GM21717 (cell line): ENCODE measurements around the gene SLC25A17.
"Not testable (repeated sequence)": the region's sequence is repeated elsewhere in the genome, so short reads cannot be mapped to it uniquely, and the experiment has no call there.

ENCODE experiments used
- ATAC-seq: cut with Tn5 transposase; IDR thresholded peaks from one replicate; pipeline ENCODE4 v1.9.1; 2021; ENCODE audit warnings: mild to moderate bottlenecking, moderate library complexity; ENCODE audit not compliant: unreplicated experiment

Gene SLC25A17

DNA sequence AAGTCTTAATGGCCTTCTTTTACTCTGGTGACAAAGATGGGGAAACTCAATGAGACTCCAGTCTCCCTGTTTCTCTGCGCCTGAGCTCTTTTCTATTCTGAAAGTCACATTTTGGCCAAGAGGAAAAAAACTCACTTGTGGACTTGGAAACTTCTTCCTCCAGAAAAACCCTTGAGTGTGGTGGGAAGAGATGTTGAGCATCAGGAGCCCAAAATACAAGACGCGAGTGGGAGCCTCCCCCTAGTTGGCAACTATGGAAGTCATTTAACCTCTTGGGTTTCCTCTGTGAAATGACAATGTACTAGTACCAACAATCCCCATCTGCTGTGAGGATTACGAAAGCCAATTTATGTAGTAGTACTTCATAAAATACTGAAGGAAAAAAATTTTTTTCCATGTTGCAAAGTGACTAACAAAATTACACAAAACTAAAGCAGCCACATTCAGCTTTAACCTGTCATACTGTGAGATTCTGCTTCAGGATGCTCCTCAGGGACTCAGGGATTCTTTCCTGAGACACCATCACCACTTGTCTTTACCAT, 524 bp upstream of the SLC25A17 start:
- no peak for ATAC-seq

DNA sequence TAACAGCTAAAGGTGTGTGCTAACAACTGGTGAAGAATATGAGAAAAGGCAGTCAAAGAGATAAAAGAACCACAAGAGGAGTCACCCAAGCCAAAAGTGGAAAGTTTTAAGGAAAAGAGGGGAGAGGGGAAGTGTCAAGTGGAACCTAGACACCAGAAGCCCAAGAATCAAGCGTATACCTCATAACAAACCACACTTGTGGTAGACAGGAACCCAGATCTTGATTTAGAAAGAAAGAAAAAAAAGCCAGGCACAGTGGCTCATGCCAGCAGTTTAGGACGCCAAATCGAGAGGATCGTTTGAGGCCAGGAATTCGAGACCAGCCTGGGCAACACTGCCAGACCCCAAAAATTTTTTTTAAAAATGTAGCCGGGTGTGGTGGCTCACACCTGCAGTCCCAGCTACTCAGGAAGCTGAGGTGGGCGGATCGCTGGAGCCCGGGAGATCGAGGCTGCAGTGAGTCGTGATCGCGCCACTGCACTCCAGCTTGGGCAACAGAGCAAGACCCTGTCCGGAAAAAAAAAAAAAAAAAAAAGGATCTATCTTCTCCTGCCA, 877 bp downstream of the SLC25A17 start:
- ATAC-seq: peak; percentile 9

DNA sequence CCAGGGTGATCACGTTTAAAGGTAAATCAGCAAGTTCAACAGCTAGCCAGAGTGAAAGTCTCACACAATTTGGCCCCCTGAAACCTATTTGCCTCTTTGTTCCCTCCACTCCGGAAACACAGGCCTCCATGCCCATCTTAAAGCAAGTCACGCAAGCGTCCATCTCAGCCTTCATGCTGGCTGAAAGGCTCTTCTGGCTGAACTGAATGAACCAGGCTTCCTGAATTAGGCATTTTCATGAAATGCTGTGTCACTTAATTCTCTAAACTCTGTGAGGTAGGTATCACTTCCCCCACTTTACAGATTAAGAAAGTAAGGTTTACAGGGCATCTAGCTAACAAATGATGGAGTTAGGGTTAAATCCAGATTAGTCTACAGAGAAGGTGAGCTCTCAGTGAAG, 1.4 kb downstream of the SLC25A17 start:
- no peak for ATAC-seq

DNA sequence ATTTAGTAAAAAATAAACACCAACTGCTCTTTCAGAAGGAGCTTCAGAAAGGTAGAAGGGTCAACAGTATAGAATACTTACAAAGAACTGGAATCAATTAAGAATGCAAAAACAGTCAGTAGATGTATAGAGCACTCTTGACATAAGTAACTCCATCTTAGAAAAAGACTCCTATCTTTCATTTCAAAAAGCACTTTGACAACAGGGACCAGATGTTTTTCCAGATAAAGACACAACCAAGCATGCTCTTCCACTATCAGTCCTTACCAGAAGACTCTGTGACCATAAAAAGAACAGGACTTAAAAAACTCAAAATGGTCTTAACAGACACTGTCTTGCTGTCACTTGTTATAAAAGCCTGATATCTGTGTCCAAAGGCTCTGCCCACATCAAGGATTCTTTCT, 5.2 kb downstream of the SLC25A17 start:
- no peak for ATAC-seq

DNA sequence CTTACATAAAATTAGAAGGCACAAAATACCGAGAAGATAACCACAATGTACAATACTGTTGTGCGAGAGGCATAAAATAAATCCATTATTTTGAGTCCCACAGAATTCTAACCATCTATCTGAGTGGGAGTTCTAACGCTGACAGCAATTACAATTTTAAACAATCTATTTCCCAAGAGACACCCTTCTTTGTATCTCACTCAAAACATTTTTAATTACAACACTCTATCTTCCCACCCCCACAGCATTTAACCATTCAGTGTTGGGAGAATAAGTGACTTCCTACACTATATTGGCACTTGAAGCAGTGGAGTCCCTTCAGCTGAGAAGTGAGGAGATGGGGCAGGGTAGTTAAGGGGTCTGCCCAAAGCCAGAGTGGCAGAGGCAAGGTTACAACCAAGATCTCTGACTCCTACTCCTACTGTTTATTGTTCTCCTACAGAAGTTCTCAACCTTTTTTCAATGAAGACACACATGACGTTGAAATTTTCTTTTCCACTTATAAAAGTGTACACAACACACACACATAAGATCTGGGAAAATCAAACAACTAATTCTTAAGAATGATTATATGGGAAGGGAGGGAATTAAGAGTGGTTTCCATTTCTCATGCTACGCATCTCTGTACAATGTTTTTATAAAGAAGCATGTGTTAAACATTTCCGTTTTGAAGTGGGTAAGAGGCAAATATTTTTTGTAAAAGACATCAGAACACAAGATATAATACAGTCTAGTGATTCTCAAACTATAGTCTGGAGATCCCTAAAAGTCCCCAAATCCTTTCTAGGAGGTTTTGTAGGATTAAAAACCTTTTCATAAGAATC, 10.9 kb downstream of the SLC25A17 start:
- no peak for ATAC-seq

DNA sequence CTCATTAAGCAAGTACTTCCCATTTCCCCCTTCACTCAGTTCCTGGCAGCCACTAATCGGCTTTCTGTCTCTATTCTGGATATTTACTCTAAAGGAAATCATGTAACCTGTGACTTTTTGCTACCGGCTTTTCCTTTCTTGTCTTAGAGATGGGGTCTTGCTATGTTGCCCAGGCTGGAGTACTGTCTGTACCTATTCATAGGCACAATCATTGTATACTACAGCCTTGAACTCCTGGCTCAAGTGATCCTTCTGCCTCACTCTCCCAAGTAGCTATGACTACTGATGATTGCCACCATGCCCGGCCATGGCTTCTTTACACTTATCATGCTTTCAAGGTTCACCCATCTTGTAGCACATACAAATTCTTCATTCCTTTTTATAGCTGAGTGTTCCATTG, 12.4 kb downstream of the SLC25A17 start:
- ATAC-seq: no peak

DNA sequence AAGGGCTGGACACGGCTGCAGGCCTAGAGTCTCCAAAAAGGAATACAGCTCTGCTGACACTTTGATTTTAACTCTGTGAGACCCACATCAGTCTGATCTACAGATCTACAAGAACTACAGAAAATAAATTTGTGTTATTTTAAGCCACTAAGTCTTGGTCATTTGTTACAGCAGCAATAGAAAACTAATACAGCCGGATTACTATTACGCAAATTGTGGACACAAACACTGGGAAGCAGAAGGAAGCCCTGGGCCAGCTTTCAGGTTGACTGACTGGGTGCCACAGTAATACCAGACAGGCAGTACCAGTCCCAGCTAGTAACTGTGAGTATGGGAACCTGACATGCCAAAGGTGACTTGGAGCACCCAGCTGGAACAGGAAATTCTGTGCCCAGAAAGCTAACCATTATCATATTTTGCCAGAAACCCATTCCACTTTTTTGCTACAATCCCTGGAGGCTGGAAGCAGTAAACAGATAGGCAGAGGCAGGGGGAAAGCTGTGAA, 13.4 kb downstream of the SLC25A17 start:
- no peak for ATAC-seq

DNA sequence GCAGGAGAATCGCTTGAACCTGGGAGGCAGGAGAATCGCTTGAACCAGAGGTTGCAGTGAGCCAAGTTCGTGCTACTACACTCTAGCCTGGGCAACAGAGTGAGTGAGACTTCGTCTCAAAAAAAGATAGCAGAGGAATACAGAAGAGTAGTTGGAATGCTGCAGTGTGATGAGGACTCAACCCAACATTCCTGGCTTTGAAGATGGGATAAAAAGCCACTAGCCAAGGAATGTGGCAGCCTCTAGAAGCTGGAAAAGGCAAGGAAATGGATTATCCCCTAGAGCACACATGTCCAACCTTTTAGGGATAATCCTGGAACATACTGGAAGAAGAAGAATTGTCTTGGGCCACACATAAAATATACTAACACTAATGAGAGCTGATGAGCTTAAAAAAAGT, 13.9 kb downstream of the SLC25A17 start:
- no peak for ATAC-seq

DNA sequence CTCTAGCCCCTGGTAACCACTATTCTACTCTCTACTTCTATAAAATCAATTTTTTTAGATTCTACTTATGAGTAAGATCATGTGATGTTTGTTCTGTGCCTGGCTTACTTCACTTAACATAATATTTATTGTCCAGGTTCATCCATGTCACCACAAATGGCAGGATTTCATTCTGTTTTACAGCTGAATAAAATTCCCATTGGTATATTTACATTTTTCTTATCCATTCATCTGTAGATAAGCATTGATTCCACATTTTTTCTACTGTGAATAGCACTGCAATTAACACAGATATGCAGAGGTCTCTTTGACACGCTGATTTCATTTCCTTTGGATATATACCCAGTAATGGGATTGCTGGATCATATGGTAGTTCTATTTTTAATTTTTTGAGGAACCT, 15.8 kb downstream of the SLC25A17 start:
- no peak for ATAC-seq

DNA sequence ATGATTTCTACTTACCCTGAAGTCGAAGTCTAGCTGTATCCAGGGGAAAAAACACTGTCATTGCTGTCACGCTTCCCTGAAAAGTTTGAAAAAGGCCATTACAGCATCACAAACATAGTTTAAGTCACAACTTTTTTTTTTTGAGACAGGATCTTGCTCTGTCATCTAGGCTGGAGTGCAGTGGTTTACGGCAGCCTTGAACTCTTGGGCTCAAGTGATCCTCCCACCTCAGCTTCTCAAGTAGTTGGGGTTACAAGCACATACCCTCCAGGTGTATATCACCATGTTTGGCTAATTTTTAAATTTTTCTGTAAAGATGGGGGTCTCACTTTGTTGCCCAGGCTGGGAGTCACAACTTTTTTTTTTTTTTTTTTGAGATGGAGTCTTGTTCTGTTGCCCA, 20.1 kb downstream of the SLC25A17 start:
- no peak for ATAC-seq

DNA sequence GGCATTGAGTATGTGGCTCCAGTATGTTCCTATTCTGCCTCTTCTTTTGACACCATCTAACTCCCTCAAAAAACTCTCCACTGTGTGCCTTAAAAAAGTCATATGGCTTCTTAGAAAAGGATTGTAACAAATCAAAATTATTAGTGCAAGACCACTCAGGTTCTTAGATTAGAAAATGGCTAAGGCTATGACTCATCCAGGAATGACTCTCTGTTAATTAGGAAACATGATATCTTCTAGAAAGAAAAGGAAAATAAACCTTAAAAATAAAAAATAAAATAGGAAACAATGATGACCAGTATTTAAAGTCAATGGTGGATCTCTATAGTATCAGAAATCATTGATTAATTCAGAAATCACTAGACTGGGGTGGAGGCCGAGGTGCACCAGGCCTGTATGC, 21.7 kb downstream of the SLC25A17 start:
- no peak for ATAC-seq

DNA sequence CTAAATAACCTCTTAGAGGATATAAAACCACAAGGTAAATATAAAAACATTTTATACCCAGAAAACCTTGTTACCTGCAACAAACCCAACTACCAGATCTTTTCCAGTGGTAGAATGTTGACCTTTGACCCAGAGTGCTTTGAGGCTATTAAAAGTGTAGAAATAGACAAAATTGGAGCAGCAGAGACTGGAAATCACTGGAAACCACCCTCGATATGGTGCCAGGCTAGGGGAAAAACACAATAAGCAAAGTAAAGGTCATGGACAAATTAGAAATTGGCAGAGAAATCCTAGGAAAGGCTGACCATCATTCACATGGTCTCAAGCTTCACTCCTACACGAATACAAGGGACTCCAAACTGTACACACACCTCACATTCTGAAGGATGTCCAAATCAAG, 26.7 kb downstream of the SLC25A17 start:
- no peak for ATAC-seq

DNA sequence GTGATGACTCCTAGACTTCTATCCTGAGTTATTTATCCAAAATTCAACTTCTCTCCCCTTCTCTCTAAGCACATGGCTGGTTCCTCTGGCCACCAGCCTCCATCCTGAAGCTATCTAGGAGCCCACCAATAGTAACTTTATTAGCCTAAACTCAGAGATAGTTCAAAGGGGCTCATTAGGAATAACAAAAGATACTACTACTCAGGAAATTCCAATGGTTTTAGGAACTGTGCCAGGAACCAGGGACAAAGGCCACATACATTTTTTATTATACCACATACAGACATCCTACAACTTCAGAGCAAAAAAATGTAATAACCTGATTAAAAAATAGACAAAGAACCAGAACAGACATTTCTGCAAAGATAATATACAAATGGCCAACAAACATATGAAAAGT, 27.9 kb downstream of the SLC25A17 start:
- no peak for ATAC-seq

DNA sequence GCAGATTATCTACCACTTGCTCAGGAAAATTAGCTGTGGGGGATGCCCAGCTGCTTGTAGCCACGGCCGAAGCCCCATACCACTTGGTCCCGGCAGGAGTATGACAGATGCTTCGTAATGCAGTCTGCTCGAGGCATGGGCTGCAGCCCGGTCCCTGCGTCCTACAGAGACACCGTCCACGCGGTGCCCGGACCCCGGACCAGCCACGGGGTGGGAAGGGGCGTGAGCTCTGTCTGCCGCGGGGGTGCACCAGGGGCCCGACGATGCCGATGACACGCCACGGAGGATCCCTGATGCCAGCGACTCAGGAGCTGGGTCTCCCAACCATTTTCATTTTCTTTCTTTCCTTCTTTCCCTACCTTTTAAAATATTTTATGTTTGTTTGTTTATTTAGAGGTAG, 30.0 kb downstream of the SLC25A17 start:
- no peak for ATAC-seq

DNA sequence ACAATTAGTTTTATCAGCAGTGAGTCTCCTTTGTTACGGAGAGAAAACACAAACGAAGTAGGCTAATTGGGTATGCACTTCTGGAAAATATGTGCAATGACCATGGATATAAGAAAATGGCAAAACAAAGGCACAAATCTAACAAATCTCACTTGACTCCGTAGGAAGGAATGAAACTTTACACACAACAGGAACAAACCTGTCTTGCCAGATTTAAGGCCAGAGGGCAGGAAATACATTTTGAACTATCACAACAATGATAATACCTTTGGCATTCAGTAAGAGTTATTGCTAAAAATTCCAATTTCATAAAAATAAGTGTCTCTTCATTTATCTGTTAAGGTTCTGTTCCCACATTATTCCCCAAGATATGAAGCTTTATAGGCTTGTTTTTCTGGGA, 36.6 kb downstream of the SLC25A17 start:
- no peak for ATAC-seq

DNA sequence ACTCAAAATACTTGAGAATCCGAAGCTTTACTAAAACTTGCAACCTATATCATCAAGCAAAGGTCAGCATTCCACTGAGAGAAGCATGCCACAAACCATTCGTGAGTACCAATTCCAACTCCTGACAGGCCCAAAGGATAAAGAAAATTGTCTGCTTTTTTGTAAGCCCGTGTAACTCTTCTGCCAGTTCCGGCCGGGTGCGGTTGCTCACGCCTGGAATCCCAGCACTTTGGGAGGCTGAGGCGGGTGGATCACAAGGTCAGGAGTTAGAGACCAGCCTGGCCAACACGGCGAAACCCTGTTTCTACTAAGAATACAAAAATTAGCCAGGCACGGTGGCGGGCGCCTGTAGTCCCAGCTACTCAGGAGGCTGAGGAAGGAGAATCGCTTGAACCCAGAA, 37.4 kb downstream of the SLC25A17 start:
- not testable (repeated sequence) for ATAC-seq

DNA sequence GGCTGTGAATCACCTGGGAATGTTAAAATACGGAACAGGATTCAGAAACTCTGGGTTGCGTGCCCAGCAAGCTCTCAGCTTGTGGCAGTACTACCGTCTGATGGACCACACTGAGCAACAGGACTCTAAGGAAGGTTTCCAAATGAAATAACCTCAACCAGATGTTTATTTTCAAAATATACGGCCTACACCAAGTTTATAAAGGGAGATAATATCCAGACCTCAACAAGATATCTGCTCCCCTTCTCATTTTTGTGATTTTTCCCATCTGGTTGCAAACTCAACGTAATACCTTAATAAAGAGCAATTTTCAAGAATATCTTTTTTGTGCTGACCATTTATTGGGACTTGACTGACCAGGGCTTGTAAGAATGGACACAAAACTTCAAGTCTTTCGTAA, 49.4 kb downstream of the SLC25A17 start:
- no peak for ATAC-seq

DNA sequence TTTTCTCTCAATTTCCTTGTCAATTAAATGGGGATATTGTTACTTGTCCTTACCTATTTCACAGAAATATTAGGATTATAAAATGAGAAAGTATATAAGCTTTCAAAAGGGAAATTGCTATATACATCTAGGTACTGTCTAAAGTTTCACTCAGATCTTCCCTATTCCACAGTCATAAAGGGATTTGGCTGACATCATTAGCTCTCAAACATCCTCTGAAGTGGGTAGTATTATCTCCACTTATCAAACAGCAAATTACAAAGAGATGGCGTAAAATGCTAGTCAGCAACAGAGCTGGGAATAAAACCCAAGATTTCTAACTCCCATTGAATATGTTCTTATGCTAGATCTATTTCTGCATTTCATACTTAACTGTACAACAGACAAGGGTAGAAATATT, 50.9 kb downstream of the SLC25A17 start:
- ATAC-seq: no peak

DNA sequence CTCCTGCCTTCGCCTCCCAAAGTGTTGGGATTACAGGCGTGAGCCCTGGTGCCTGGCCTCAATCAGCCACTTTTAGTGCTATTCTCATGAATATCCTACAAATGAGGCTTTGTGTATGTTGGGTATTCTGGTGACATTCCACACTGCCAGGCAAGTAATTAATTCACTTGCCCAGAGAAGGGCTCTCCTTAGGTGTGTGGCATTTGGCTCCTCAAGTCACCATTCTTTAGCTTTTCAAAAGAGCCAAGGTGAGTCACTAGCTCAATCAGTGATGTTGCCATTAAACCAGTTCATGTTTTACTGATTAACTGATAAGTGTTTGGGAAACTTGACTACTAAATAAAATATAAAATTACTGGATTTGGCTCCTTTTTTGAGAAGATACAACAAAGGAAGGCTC, 52.2 kb downstream of the SLC25A17 start:
- no peak for ATAC-seq

DNA sequence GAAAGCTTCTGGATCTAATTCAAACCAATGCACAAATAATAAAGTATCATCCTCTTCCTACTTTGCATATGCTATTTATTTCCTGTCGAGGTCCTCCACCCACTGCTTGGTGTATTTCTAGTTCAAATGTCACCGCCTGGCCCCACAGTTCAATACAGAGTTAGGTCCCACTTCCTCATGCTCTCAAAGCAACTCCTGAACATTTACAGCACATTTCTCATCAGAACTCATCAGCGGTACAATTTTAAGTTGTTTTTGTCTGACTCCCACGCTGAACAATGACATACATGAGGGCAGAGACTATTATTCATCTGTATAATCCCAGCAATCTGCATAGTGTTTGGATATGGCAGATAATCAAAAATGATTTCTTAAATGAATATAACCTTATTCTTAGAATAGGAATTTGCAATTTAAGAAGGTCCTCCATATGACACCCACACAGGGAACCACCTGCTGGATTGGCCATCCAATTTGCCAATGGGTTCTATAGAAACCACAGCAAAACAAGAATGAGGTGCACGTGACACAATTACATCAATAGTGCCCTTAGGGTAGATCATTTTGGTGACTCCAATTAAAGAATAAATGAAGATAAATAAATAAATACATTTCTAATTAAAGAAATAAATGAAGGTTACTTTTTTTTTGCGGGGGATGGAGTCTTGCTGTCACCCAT, 54.2 kb downstream of the SLC25A17 start:
- ATAC-seq: no peak

DNA sequence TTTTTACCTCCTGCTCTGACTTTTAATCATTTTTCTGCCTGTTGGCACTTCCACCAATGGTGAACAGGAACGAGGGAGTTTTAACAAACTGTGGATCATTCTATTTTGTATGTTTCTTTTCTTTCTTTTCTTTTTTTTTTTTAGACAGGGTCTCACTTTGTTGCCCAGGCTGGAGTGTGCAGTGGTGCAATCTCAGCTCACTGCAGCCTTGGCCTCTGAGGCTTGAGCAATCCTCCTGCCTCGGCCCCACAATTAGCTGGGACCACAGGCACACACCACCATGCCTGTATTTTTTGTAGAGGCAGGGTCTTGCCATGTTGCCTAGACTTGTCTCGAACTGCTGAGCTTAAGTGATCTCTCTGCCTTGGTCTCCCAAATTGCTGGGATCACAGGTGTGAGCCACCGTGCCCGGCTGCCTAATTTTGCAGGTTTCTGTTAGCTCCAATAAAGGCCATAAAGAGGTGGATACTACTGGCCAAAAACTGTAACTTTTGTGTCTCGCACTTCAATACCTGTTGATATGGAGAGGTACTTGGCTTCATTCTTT, 59.8 kb downstream of the SLC25A17 start:
- ATAC-seq: no peak
